GM08714 (cell line): ENCODE data around the gene HCFC1R1.

Experiments used
- H3K4me3 ChIP-seq: fragments of 200-500 bp; sonication (Bioruptor generic); 2 replicates; pipeline ENCODE4 v1.5.1; 2014; ENCODE audit warnings: mild to moderate bottlenecking, low read length, inconsistent platforms
- ZNF274 ChIP-seq: IDR thresholded peaks from 2 replicates; pipeline ENCODE4 v1.6.1; 2012; ENCODE audit warnings: mild to moderate bottlenecking, low read depth, low read length

The HCFC1R1 gene

DNA sequence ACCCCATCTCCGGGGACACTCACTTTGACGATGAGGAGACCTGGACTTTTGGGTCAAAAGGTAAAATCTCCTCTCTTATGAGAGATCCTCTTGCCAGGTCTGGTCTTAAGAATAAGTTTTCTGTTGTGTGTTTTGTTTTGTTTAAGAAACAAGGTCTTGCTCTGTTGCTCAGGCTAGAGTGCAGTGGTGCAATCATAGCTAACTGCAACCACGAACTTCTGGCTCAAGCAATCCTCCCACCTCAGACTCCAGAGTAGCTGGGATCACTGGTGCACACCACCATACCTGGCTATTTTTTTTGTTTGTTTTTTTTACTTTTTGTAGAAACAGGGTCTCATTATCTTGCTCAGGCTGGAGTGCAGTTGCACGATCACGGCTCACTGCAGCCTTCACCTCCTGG, 26.7 kb upstream of the HCFC1R1 start:
- TF ChIP-seq ZNF274: no peak

DNA sequence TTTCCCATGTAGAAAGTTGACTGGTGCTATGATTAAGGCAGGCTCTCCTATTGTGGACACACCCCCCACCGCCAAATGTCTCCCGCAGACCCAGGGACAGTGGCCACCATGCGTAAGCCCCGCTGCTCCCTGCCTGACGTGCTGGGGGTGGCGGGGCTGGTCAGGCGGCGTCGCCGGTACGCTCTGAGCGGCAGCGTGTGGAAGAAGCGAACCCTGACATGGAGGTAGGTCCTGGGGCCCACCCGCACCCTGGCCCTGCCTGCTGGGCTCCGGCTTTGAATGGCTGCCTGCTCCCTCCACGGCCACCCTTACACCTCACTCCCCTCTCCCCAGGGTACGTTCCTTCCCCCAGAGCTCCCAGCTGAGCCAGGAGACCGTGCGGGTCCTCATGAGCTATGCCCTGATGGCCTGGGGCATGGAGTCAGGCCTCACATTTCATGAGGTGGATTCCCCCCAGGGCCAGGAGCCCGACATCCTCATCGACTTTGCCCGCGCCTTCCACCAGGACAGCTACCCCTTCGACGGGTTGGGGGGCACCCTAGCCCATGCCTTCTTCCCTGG, 26.3 kb upstream of the HCFC1R1 start:
- no peak for TF ChIP-seq ZNF274
- H3K4me3 ChIP-seq: no peak overlapping the region

More for the DNA sequence above, 26.7 kb upstream of the HCFC1R1 start:
- no peak overlapping the region for H3K4me3 ChIP-seq

DNA sequence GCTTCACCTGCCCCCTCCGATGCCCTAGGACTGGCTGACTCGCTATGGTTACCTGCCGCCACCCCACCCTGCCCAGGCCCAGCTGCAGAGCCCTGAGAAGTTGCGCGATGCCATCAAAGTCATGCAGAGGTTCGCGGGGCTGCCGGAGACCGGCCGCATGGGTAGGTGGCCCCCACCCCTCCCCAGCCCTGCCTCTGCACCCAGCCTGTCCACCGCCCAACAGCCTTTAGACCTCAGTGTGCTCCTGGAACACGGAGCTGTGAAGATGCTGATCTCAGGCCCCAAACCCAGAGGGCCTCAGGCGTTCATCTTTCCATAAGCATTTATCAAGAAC, 23.6 kb upstream of the HCFC1R1 start:
- H3K4me3 ChIP-seq: no peak overlapping the region
- no peak for TF ChIP-seq ZNF274

DNA sequence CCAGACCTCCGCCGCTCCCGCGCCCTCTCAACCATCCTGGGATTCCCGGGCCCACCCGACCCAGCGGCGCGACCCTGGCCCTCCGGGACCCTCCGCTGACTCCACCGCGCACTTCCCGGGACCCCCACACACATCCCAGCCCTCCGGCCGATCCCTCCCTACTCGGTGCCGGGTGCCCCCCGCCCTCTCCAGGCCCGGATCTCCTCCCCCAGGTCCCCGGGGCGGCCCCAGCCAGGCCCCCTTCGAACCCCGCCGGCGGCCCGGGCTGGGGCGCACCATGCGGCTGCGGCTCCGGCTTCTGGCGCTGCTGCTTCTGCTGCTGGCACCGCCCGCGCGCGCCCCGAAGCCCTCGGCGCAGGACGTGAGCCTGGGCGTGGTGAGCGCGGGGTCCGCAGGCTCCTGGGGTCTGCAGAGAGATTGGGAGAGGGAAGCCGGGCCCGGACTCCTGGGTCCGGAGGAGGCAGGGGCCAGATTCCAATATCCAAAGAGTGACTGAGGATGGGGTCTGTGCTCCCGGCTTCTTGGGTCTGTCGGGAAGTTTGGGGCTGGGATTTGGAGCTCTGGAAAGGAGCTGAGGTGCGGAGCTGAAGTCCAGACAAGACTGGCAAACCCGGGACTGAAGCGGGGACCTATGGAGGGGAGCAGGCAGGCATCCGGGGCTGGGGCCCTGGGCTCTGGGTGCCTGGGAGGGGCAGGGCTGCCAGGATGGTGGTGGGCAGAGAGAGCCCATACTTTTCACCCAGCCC, 23.1 kb upstream of the HCFC1R1 start:
- no peak overlapping the region; the same call in 1 of the 2 replicates for H3K4me3 ChIP-seq

DNA sequence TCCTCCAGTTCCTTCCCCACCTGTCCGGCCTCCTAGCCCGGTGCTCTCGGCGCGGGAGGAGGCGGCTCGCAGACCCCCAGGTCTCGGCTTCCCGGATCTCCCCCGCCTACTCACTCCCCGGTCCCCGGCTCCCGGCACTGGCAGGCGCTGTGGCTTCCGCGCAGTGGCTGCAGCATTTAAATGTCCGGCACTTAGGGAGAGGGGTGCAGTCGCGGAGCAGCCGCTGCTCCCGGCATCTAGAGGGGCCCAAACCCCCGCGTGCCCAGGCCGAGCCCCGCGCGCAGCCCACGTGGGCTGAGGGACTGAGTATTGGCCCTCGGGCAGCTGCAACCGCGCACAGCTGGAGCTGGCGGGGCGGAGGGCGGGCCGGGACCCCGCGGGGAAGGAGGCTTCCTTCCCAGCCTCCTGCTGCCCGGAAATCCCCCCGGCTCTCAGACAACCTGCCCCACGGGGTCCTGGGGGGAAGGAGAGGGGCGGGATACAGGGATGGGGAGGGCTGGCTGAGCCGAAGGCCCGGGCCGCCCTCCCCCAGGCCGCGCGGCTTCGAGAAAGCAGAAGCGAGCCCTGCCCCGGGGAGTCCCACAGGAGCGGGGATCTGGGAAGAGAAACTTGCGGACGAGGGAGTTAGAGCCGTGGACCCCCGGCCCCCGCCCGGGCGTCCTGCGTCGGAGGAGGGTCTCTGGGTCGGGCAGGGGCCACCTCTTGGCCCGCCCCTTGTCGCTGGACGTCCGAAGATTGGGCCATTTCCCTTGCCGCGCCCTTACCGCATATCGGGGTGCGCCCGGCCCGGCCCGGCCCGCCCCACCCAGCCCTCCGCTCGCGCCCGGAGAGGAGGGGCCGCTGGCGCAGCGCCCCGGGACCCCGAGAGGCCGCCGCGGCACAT, 22.3 kb upstream of the HCFC1R1 start, which contains the start of gene MMP25:
TSS of gene MMP25 (plus strand) at position 804 of the 883 bp plus-strand sequence. CDS start 357 bp downstream, outside the sequence.
- no peak for TF ChIP-seq ZNF274
- peak within 1 kb of the TSS; percentile 56; the same call in 1 of the 2 replicates for H3K4me3 ChIP-seq

More for the DNA sequence above, 23.1 kb upstream of the HCFC1R1 start:
- no peak for TF ChIP-seq ZNF274

DNA sequence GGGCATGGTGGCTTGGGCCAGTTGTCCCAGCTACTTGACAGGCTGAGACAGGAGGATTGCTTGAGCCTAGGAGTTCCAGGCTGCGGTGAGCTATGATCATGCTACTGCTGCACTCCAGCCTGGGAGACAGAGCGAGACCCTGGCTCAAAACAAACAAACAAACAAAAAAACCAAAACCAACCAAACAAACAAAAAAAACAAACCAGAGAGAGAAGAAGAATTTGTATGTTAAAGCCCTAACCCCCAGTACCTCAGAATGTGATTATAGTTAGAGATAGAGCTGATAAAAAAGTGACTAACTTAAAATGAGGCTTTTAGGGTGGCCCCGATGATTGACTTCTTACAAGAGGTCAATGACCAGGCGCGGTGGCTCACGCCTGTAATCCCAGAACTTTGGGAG, 21.0 kb upstream of the HCFC1R1 start:
- TF ChIP-seq ZNF274: no peak
- H3K4me3 ChIP-seq: no peak overlapping the region

DNA sequence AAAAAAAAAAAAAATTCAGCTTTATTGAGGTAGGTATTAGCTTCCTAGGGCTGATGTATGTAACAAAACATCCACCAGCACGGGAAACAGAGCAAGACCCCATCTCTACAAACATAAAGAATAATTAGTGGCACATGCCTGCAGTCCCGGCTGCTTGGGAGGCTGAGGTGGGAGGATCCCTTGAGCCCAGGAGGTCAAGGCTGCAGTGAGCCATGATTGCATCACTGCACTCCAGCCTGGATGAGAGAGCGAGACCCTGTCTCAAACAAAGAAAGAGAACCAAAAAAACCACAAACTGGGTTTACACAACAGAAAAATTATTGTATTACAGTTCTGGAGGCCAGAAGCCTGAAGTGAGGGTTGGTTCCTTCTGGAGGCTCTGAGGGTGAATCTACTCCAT, 18.6 kb upstream of the HCFC1R1 start:
- no peak for TF ChIP-seq ZNF274

DNA sequence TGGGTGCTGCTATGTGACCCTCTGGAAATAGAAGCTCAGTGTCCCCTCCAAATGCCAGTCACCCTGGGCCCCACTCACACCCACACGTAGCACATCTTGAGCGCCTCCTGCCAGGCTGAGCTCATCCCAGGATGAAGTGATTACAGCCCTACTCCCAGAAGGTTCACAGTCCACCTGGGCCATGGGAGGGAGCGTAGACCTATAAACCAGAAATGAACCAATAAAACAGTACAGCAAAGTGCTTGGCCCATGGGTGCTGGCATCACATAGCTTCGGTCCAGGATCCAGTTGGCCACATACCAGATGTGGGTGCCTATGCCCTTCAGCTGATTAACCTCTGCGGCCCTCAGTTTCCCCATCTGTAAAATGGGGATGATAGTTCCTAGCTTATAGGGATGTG, 15.2 kb upstream of the HCFC1R1 start:
- TF ChIP-seq ZNF274: no peak
- no peak overlapping the region for H3K4me3 ChIP-seq

More for the DNA sequence above, 18.6 kb upstream of the HCFC1R1 start:
- H3K4me3 ChIP-seq: no peak overlapping the region

DNA sequence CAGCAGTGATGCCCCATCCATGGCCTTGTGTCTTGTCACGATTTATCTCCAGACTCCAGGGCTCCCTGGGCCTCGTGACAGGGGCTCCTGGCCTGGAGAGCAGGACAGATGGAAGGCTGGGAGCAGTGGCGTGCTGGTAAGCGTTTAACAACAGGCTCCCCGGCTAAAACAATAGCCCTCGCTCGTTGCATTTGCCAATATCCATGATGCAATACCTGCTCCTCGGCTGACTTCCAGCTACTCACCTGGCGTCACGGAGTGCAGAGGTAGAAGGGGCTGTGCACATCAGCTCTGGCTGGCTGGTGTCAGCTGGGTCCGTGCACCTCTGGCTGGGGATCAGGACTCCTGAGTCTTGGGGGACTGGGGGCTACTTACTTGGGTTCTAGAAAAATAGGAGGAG, 14.5 kb upstream of the HCFC1R1 start:
- no peak for TF ChIP-seq ZNF274

DNA sequence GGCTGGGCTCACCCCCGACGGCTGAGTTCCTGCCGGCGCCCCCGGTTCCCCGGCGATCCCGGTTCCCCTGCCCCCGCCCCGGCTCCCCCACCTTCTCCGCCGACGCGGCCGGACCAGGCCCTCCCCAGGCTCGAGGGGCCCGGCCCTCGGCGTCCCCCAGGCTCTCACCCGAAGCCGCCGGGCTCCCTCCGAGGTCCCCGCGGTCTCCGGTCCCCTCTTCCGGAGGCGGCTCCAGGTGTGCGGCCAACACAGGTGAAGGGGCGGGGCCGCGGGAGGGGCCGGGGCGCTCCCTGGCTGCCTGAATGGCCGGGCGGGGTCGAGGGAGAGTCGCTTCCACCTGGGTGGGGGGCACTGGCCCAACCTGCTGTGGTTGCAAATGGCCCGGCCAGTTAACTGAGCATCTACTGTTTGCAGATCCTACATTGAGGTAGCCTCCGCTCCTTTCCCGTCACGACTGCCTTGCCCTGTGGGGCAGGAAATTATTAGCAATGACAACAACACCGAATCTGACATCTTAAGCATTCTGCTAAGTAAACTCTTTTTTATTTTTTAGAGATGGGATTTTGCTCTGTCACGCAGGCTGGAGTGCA, 13.1 kb upstream of the HCFC1R1 start, which contains the start of gene BICDL2:
TSS of gene BICDL2 (minus strand) at position 219 of the 590 bp plus-strand sequence. CDS start 1,448 bp downstream, outside the sequence.
- no peak for TF ChIP-seq ZNF274
- H3K4me3 ChIP-seq: no peak within 1 kb of the TSS

More for the DNA sequence above, 14.5 kb upstream of the HCFC1R1 start:
- no peak overlapping the region for H3K4me3 ChIP-seq

DNA sequence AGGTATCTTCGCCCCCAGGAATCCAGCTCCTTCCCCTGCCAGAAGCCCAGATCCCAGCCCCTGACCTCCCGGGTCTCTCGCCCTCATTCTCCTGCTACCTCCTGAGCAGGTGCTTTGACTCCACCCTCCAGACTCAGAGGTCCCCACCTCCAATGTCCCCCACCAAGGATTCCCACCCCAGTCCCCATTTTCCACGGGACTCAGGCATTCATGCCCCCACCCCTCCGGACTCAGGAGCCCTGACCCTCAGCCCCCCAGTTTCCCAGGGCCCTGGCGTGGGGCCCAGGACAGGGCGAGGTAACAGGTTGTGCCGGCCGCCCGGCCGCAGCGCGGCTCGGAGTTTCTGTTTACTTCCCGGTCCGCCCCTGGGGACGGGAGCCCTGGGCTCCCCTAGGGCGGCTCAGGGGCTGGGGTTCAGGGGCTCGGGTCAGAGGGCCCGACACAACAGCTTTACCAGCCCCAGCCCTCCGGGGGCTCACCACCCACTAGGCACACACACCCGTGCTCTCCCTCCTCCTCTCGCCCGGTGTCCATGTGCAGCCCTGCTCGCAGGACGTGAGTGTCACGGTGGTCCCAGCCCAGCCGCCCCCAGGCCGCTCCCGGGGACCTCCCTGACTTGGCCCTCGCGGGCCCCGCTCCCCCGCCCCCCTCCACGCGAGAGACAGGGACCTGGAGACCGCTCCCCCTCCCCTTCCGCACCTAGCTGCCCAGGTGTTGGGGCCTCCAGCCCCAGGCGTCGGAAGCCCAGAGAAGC, 12.4 kb upstream of the HCFC1R1 start:
- no peak for TF ChIP-seq ZNF274
- no peak overlapping the region for H3K4me3 ChIP-seq

DNA sequence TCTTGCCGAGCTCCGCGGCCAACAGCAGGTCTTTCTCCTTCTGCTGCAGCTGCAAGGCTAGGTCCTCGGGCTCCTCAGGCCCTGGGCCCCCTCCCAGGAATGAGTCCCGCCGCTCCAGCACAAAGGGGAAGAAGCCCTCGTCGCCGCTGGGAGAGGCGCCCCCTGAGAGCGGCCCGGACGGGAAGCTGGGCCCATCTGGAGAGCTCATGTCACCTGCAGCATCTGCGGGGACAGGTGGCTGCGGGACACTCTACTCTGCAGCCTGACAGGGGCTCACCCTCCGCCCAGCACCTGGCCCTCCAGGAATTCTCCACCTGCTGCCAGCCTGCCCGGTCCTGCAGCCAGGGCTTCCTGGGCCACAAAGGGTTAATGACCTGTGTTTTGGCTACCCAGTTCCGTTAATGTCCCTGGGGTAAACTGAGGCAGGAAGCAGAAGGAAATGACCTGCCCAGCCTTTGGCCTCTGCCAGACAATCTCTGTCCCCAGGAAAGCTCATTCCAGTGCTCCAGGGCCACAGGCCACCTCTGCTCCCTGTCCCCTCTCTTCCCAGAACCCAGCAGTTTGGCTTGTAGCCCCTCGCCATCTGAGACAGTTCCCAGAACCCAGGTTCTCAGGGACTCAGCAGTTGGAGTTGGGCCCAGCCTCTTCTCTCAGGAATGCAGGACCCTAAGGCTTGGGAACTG, 11.7 kb upstream of the HCFC1R1 start:
- no peak for TF ChIP-seq ZNF274
- H3K4me3 ChIP-seq: no peak overlapping the region

DNA sequence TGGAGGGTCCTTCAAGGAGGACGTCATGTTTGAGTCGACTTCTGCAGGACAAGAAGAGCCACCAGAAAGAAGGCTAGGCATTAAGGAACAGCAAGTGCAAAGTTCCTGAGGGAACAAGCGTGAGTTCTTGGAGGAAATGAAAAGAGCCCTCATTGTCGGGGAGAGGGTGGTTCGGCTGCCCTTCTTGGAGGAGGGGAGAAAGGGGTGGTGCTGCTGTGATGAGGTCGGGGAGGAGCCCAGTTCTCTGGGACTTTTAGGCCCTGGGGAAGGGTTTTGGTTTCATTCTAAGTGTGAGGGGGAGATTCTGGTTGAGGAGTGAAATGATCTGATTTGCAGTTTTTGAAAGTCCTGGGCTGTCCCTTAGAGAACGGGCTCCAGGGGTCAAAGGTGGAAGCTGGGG, 8.9 kb upstream of the HCFC1R1 start:
- no peak for TF ChIP-seq ZNF274
- H3K4me3 ChIP-seq: no peak overlapping the region
